Smooth muscle cell of the brain vasculature (primary cell): ENCODE results near the gene CCDC171.
A peak's percentile ranks its signal among the peaks of the same experiment; 100 is the strongest.
"Not testable (repeated sequence)": the region's sequence is repeated elsewhere in the genome, so short reads cannot be mapped to it uniquely, and the experiment has no call there.

Experiments used
- DNase-seq: peaks from one replicate; pipeline ENCODE4 v3.0.0-alpha.2; 2012; ENCODE audit warnings: low read depth, low spot score

The CCDC171 gene

DNA sequence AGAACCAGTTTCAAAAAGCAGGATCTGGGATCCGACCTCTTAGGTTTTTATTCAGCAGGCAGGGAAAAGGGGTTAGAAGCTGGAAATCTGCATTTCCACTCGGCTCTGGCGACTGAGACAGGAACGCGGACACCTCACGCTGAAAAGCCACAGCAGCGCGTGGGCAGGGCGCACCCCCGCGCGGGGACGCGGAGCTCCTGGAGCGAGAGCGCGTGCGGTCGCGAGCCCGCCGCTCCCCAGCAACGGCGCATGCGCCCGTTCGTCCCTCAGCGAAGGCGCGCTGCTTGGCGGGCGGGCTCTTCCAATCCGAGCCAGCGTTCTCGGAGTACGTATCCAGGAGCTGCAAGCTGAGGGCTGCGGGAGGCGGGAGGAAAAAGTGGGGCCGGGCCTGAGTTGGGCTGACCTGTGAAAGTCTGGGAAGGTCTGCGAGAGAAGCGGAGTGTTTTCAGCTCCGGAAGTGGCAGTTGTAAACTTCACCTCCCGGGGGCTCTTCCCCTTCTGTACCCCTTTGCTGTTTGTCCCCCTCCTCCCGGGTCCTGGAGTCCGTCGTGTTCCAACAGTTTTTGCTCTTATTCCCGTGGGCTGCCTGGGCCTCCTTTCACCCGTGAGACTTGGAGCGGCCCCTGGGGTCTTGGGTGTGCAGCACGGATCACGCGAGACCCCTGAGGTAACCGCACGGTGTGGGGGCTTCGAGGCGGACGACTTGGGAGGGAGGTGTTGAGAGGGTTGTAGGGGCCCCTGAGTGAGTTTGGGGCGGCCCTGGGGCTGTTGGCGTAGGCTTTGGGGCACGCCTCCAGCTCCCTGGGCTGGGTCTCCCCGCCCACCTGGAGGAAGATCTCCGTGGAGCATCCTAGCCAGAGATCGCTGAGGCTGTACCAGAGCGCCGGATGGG, at the start of gene CCDC171:
CCDC171 (plus strand) TSS at position 408 of the 892 bp plus-strand sequence. CDS start 11,046 bp downstream, outside the sequence.
- peak; percentile 89 for DNase-seq

GRCh38 chr9:15505921-15506320, 46.9 kb upstream of the CCDC171 start:
- DNase-seq: no peak

- no peak for DNase-seq
These were observed 42.7 kb upstream of the CCDC171 start for GRCh38 chr9:15509931-15510788.

DNA sequence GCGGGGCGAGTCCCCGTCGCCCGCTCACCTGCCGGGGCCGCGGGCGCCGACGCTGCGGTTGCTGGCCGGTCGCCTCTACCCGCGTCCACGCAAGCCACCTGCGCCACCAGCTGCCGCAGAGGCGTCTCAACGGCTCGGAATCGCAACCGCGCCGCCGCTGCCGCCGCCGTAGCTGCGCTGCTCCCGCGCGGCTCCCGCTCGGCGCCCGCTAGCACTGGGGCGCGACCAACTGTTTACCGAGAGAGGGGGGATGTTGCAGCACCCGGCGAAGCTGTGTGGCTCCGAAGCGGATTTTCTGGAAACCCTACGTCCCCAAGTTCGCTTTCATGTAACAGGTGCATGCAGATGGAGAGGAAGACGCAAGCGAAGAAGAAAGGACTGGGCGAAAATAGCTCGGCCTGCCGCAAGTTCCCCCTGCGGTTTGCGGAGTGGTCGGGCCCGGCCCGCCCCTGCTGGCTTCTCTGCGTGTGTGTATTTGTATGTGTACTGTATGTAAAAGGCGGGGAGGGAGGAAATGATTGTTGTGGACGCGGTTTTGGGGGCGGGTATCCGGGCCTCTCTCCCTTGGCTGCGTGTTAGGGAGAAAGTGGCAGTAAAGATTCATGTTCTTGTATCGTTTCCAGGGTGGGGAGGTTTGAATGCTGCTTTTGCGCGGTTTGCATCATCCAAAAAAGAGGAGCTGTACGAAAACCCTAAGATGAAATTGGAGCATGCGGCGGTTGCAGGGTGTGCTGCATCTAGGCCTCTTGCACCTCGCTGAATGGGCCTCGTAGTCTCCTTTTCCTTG, 41.9 kb upstream of the CCDC171 start, which contains the start of gene PSIP1:
PSIP1 (minus strand) TSS at position 182 of the 787 bp plus-strand sequence. CDS start 782 bp downstream, outside the sequence.
- DNase-seq: peak; percentile 57

DNA sequence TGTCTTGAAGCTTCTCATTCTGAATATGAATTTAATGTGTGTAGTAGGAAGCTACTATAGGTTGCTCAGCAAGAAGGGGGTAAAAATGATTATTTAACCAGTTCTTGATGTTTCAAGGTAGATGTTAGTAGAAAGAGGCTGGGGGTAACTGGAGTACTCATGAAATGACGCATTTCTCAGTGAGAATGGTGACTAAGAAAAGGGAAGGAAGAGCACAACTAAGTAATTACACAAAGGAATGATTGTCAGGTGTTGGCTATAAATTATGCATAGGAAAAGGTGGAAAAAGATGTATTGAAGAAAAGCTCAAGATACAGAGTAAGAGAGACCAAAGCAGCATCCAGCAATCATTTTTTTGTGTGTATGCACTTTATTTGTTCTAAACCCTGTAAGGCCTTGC, 40.6 kb upstream of the CCDC171 start:
- DNase-seq: no peak

DNA sequence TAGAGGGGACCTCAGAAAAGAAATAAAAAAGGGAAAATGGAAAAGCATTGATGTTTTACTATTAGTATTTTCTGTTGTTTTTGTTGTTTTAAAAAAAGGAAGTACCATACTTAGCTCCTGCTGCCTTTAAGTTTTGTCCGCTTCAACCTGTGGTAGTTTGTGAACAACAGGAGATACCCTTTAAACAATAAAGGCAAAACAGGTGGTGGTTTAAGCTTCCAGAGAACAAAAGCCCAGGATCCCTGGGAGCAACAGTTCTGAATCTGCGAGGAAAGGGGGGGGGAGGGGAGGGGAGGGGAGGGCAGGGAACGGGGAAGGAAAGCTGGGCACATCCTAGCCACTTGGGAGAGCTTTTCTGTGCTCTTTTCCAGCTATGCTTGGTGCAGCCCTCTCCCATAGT, 40.0 kb upstream of the CCDC171 start:
- no peak for DNase-seq

DNA sequence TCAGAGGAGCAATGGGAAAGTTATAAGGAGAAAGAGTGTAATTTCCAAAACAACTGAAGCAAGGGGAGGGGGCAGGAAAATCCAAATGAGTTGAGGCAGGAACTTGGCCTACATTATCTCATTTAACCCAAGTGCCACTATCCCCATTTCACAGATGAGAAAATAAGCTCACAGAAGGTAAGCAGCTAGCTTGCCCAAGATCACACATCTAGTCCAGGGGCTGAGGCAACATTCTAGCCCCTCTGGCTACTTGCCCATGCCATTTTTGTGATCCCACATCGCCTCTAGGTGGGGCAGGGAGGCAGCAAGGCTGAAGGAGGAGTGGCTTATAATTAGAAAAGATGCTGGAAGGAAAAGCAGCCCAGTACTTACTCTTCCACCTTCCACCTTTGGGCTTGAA, 39.5 kb upstream of the CCDC171 start:
- no peak for DNase-seq

DNA sequence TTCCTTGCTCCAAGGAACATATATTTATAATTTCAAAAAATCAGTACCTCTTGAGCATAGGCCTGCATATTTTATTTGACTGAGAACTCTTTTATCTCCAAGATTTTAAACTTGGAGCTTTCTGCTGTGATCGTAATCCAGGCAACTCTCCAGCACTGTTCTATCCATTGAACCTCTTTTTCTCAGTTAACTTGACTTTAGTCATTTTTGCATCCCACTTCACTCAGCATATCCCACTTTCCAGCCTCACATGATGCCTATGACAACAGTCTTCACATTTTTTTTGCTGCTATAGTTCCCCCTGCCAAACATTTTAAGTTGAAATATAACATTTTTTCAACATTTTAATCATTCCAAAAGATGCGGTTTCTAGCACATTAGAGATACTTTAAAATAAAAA, 33.0 kb upstream of the CCDC171 start:
- no peak for DNase-seq

DNA sequence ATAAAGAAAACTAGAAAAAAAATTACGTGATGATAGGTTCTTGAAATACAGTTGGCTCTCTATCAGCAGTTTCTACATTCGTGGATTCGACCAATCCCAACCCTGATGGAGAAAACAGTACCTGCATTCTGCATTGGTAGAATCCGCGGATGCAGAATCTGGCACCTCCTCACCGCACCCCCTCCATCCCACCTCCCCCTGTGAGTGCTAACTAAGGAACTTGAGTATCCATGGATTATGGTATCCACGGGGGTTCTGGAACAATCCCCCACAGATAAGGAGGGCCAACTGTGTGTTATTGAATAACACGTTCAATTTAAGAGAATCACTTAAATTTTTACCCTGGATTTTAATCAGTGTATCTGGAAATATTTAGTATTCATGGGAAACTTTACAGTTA, 31.6 kb upstream of the CCDC171 start:
- no peak for DNase-seq

- no peak for DNase-seq
These were observed 30.6 kb upstream of the CCDC171 start for GRCh38 chr9:15522130-15522755.

DNA sequence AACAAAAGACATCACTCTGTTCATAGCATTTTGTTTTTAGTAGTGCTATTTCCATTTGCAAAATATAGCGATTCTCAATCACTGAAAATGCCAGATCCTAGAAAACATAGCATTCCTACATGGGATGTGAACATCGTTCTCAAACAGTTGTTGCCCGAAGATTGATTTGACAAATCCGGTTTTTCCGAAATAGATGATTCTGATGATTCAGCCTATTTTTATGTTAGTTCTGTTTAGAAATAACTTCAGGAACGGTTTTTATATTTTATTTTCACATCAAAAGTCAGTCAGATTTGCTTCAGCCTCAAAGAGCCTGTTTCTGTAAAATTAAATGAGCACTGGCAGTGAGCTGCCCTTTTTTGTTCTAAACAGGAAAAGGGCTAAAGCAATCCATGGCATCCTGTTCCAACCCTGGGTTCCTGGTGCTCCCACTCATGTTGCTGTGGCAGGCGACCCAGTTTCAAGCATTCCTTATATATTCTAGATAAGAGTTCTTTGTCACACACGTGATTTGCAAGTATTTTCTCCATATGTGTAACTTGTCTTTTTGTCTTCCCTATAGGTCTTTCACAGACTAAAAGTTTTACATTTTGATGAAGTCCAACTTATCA, 27.9 kb upstream of the CCDC171 start:
- no peak for DNase-seq

DNA sequence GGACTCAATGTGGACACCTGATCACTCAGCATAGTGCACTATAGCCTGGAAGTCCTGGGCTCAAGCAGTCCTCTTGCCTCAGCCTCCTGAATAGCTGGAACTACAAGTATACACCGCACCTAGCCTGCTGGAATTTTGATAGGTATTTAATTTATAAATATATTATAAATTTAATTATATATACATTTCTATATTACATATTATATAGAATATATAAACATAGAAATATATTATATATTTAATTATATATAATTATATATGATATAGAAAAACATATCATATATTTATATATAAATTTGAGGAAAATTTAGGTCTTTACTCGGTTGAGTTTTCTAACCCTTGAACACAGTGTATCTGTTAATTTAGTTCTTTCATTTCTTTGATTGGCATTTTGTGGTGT, 26.9 kb upstream of the CCDC171 start:
- no peak for DNase-seq

DNA sequence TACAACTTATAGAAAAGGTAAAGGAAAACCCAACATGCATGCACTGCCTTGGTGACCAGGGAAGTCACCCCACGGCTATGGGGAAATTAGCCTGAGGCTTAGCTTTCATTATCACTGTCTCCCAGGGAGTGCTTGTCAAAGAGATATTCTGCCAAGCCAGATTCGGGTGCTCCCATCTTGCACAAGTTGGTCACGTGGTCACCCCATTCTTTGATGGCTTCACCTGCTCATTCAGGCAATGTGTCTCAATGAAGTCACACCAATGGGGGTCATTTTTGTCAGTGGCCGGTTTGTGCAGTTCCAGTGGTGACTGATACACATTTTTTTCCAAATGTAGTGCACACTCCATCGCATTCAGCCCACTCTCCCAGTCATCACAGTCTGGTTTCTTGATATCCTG, 25.8 kb upstream of the CCDC171 start:
- DNase-seq: not testable (repeated sequence)

DNA sequence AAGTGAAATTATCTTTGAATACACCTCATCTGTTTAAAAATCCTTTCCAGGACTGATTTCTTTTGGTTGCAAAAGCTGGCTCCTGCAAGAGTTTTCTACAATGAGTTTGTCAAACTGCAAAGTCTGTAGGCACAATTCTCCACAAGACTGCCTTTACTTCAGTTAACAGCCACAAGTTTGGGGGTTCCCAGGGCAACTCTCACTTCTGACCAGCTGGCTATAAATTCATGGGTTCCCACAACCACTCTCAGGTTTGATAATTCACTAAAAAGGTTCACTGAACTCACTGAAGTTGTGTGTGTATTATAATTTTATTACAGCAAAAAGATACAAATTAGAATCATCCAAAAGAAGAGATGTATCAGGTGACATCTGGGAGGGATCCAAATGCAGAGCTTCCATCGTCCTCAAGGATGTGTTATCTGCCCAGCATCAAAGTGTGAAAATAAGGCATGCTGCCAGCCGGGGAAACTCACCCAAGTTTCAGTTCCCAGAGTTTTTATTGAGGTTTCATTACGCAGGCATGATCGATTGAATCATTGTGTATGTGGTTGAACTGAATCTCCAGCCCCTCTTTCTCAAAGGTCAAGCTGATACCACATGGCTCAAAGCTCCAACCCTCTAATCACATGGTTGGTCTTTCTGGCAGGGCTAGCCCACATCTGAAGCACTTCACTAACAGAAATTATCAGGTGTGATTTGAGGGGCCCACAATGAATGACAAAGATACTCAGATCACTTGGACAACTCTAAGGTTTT, 23.1 kb upstream of the CCDC171 start:
- no peak for DNase-seq

- no peak for DNase-seq
These were observed 21.5 kb upstream of the CCDC171 start for GRCh38 chr9:15531380-15531779.

- DNase-seq: no peak
These were observed 11.0 kb upstream of the CCDC171 start for GRCh38 chr9:15541872-15542271.

DNA sequence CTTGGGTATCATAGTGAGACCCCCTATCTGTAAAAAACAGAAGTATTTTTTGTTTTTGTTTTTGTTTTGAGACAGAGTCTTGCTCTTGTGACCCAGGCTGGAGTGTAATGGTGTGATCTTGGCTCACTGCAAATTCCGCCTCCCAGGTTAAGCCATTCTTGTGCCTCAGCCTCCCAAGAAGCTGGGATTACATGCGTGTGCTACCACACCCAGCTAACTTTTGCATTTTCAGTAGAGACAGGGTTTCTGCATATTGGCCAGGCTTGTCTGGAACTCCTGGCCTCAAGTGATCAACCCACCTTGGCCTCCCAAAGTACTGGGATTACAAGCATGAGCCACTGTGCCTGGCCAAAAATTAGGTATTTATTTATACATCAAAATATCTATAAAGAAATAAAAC, 10.2 kb upstream of the CCDC171 start:
- DNase-seq: no peak

DNA sequence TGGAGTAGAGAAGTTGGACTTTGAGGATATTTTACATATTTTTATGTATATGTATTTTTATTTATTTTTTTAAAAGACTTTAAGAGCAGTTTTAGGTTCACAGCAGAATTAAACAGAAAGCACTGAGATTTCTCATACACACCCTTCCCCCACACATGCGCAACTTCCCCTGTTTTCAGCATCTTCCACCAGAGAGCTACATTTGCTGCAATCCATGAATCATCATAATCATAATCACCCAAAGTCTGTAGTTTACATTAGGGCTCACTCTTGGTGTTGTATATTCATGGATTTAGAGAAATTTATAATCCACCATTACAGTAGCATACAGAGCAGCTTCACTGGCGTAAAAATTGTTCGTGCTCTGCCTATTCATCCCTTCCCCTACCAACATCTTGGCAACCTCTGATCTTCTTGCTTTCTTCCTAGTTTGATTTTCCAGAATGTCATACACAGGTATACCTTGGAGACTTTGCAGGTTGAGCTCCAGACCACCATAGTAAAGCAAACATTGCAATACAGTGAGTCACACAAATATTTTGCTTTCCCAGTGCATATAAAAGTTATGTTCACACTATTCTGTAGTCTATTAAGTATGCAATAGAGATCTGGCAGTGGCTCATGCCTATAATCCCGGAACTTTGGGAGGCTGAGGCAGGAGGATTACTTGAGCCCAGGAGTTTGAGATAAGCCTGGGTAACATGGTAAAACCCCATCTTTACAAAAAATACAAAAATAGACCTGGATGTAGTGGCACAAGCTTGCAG, 9.6 kb upstream of the CCDC171 start:
- no peak for DNase-seq

DNA sequence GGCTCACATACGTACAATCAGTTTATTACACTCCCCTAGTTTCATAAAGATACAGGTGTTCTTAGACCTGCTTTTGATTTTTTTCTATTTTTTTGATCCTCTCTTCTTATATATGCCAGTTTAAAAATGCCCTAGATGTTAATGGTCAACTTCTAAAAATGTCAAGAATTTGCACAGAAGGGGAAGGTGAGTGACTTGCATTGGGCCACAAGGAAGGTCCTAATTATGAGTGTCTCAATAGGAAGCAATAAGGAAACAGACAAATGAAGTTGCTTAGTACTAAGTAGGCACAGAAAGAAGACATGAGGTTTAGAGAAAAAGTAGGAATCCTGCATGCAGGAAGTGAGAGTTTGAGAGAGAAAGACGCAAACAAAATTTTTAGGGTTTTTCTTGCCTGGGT, 3.2 kb upstream of the CCDC171 start:
- DNase-seq: no peak
